Colonic mucosa (tissue), 4 donors: ENCODE measurements around the gene COQ9. TPM values are rescaled to one million over a fixed set of nuclear protein-coding genes. Genes with fewer than 3 reads are reported as not detected.

ENCODE experiments used
- DNase-seq: peaks from one replicate; pipeline ENCODE4 v3.0.0-alpha.2; 2020
- H3K27ac ChIP-seq: fragments of 200-600 bp; one replicate; pipeline ENCODE4 v1.8.0; 2021
- H3K27me3 ChIP-seq: fragments of 200-600 bp; one replicate; pipeline ENCODE4 v1.8.0; 2021
- H3K36me3 ChIP-seq: fragments of 200-600 bp; one replicate; pipeline ENCODE4 v1.8.0; 2021
- H3K4me1 ChIP-seq: fragments of 200-600 bp; one replicate; pipeline ENCODE4 v1.8.0; 2021; ENCODE audit warnings: mild to moderate bottlenecking
- H3K4me3 ChIP-seq: fragments of 200-600 bp; one replicate; pipeline ENCODE4 v1.8.0; 2021
- H3K9ac ChIP-seq, 2 donors: one replicate each; pipeline ENCODE4 v1.7.0; 2013; ENCODE audit warnings: control low read depth in 2 of 2, low read depth in 2 of 2, low read length in 2 of 2
- H3K9me3 ChIP-seq: fragments of 200-600 bp; one replicate; pipeline ENCODE4 v1.8.0; 2021
- intact Hi-C: fragments of 100-400 bp; cut with DNase I; formaldehyde crosslinking; loops from one replicate; pipeline ENCODE4 v1.14.1; 2022
- total RNA-seq, 2 donors: library from RNA; stranded (reverse); fragmentation: NEBNext Ultra II Directional in 1 of 2; extraction: Animal tissue kit (Norgen Biotek cat#: 25700) in 1 of 2; gene quantifications; one replicate each; pipeline ENCODE4 v1.2.1, GENCODE V29; 2021
- TF ChIP-seq, protein P1 (sequence below): fragments of 200-600 bp; IDR thresholded peaks from one replicate; pipeline ENCODE4 v1.8.0; 2022; ENCODE audit warnings: antibody characterized with exemption, mild to moderate bottlenecking
- donor health status: healthy.
- donor health status: DM: no; HTN: no; CAD: no.
- donor health status: DM: no; HTN: no; CAD: no.

Gene COQ9
- total RNA-seq, 2 donors from 2014 or later: 104 to 125 TPM

GRCh38 chr16:57505169-57505568 is 57.9 kb downstream of the COQ9 start:
- Histone ChIP-seq H3K4me1 (no peaks in the 10 kb centered on the region), H3K36me3 (no peaks in the 10 kb centered on the region), H3K4me3 (no peak overlapping the region), H3K27me3 (no peaks in the 10 kb centered on the region), H3K9me3 (no peaks in the 10 kb centered on the region), H3K9ac (no peak overlapping the region), H3K27ac (no peak overlapping the region)
- no peak for DNase-seq
- intact Hi-C loops: no loop called here
- TF ChIP-seq, protein P1, sequence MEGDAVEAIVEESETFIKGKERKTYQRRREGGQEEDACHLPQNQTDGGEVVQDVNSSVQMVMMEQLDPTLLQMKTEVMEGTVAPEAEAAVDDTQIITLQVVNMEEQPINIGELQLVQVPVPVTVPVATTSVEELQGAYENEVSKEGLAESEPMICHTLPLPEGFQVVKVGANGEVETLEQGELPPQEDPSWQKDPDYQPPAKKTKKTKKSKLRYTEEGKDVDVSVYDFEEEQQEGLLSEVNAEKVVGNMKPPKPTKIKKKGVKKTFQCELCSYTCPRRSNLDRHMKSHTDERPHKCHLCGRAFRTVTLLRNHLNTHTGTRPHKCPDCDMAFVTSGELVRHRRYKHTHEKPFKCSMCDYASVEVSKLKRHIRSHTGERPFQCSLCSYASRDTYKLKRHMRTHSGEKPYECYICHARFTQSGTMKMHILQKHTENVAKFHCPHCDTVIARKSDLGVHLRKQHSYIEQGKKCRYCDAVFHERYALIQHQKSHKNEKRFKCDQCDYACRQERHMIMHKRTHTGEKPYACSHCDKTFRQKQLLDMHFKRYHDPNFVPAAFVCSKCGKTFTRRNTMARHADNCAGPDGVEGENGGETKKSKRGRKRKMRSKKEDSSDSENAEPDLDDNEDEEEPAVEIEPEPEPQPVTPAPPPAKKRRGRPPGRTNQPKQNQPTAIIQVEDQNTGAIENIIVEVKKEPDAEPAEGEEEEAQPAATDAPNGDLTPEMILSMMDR: no peak

DNA sequence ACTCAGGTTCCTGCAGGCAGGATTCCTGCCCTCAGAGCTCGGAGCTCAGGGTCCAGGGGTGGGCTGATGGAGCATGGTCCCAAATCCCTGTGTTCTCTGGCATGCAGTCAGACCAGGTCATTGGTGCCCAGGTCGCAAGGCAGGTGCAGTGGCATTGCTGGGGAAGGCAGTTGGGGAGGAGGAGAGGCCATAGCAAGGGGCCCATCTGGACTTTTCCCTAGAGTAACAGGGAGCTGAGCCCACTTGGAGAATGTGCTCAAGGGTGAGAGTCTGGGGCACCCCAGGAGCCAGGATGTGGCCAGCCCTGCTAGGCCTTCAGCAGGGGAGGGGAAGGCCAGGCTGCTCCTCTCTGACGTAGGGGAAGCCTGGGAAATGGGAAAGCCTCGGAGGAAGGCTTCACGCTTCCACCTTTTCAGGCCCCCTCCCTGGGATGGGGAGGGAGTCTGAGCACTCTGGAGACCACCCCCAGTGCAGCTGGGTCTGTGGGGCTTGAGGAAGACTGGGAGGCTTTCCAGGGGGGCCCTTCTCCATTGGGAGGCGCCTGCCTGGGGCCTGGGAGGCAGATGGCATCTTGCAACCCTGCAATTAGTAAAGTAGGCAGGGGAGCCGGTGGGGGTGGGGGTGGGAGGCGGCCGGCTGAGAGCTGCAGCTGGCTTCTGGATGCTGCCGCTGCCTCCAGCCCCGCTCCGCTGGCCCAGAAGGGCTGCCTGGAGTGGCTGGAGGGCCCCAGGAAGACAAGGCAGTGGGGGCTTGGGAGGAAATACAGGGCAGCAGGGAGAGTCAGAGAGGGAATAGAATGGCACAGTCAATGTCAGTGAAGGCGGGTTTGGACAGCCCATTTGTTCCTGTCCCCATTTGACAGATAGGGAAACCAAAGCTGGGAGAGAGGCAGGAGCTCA is 60.1 kb downstream of the COQ9 start:
- no peak for DNase-seq
- no peaks in the 10 kb centered on the region for H3K4me1 ChIP-seq
- H3K4me3 ChIP-seq: no peak overlapping the region
- TF ChIP-seq, protein P1: no peak
- no peaks in the 10 kb centered on the region for H3K9me3 ChIP-seq
- intact Hi-C loops: no loop called here
- H3K27me3 ChIP-seq: no peaks in the 10 kb centered on the region
- H3K9ac ChIP-seq: no peak overlapping the region
- H3K27ac ChIP-seq: no peak overlapping the region
- no peaks in the 10 kb centered on the region for H3K36me3 ChIP-seq

DNA sequence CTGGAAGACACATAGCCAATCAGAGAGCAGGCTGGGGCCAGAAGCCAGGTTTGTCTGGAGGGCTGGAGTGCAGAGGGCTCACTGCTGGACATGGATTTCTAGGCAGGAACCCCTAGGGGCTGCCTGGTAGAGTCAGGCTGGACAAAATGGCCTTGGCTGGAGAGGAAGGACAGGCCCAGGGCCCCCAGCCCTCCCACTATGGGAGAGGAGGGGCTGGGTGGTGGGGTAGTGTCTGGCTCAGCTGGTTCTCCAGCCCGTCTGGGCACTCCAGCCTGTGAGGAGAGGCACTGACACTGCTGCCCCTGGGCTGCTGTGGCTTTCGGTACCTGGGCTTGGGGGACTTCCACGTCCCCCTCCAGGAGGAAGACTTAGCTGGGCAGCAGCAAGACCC is 60.8 kb downstream of the COQ9 start:
- Histone ChIP-seq H3K9me3 (no peaks in the 10 kb centered on the region), H3K4me3 (no peak overlapping the region), H3K27me3 (no peaks in the 10 kb centered on the region), H3K36me3 (no peaks in the 10 kb centered on the region), H3K4me1 (no peaks in the 10 kb centered on the region), H3K27ac (no peak overlapping the region), H3K9ac (no peak overlapping the region)
- DNase-seq: no peak
- TF ChIP-seq, protein P1: no peak
- intact Hi-C loops: no loop called here

DNA sequence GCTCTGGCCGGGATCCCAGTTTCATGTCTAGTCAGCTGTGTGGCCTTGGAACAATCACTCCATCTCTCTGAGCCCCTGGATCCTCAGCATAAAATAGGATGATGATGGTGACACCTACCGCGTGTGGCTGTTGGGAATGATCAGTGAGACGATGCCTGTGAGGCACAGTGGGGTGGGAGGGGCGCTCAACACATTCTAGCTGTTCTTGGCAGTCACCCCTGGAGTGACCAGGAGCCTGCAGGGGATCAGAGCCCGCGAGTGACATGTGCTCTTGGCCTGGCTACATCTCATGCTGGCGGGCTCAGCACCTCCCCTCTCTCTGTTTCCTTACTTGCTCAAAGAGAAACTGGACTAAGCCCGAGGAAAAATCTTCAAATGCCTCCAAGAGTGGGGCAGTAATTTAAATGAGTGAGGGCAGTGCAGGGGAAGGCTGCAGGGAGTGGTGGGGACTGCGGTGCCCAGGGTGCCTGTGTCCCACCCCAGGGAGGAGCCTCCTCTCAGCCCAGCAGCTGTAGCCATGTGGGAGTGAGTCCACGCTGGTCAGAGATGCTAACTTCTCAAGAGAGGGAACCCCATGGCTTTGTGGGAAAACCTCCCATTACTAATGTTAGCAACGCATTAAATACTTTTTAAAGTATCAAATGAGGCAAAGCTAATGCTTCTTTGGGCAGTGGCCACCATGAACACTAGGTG is 62.1 kb downstream of the COQ9 start:
- intact Hi-C loops: no loop called here
- no peaks in the 10 kb centered on the region for H3K27me3 ChIP-seq
- H3K27ac ChIP-seq: no peak overlapping the region
- H3K4me3 ChIP-seq: no peak overlapping the region
- H3K36me3 ChIP-seq: no peaks in the 10 kb centered on the region
- no peaks in the 10 kb centered on the region for H3K9me3 ChIP-seq
- no peak for DNase-seq
- TF ChIP-seq, protein P1: no peak
- H3K4me1 ChIP-seq: no peaks in the 10 kb centered on the region
- no peak overlapping the region for H3K9ac ChIP-seq

DNA sequence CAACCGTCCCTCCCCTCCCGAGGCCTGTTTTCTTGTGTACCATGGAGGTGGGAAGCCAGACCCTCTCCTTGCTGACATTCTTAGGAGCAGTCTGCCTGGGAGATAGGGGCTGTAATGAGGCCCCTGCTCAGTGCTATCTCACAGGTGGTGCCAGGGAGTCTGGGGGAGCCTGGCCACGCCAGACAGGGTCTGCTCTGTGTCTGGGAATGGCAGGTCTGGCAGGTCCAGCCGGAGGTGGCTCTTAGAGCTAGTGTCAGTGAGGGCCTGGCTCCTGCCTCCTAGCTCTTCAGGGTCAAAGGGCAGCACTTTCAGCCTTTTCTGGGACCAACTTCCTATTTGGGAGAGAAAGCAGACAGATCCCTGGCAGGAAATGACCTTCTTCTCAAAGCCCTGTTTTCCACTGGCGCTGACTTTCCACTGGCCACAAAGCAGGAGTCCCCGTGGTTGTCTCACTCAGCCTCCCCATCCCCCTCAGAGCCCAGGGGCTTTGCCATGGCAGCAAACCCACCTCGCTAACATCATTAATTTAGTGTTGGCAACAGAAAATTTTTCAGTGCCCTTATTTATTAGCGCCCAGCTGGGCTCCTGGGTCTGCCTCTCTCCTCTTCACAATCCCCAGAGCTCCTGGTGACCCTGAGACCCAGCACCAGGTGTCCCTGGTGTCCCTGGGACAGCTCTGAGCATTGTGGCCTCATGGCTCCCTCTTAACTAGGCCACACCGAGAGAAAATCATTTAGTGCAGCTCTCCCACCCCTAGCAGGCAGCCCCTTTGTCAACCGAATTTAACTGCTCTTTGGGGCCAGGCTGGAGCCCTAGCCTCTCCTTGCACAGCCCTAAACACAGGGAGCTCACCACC is 63.0 kb downstream of the COQ9 start:
- H3K4me3 ChIP-seq: no peak overlapping the region
- DNase-seq: no peak
- TF ChIP-seq, protein P1: no peak
- H3K9ac ChIP-seq: no peak overlapping the region
- intact Hi-C loops: no loop called here
- H3K36me3 ChIP-seq: no peaks in the 10 kb centered on the region
- H3K27me3 ChIP-seq: no peaks in the 10 kb centered on the region
- H3K4me1 ChIP-seq: no peaks in the 10 kb centered on the region
- no peak overlapping the region for H3K27ac ChIP-seq
- H3K9me3 ChIP-seq: no peaks in the 10 kb centered on the region
